Upper lobe of left lung (tissue), 4 donors: Measurements from ENCODE around the gene WDR37.

Source experiments
- CTCF ChIP-seq, 6 experiments: fragments of 450-650 bp in 4 of 6; fragments of 200-600 bp in 2 of 6; sonication (generic) in 2 of 6; IDR thresholded peaks; one replicate each; pipeline ENCODE4 v1.5.1; 2016 to 2019; ENCODE audit warnings: antibody characterized with exemption in 6 of 6
- POLR2A ChIP-seq, 4 donors: fragments of 450-650 bp; IDR thresholded peaks; one replicate each; pipeline ENCODE4 v1.5.1; 2016 to 2017; ENCODE audit warnings: antibody characterized with exemption in 4 of 4, mild to moderate bottlenecking in 2 of 4
- POLR2AphosphoS5 ChIP-seq, 2 donors: sonication (generic); formaldehyde crosslinking; IDR thresholded peaks; one replicate each; pipeline ENCODE4 v1.5.1; 2017; ENCODE audit warnings: antibody characterized with exemption in 2 of 2

- TF ChIP-seq CTCF (IDR thresholded peaks at IDR 0.05) (no peak), POLR2A (IDR thresholded peaks at IDR 0.05) (no peak), POLR2AphosphoS5 (IDR thresholded peaks at IDR 0.05) (no peak)
Measured at GRCh38 chr10:1110674-1111119, 54.5 kb downstream of the WDR37 start.
